GM21360 (cell line): ENCODE data around the gene LYST.

Experiments used
- ATAC-seq: cut with Tn5 transposase; IDR thresholded peaks from one replicate; pipeline ENCODE4 v1.9.1; 2021; ENCODE audit warnings: mild to moderate bottlenecking, moderate library complexity; ENCODE audit not compliant: unreplicated experiment

The LYST gene

DNA sequence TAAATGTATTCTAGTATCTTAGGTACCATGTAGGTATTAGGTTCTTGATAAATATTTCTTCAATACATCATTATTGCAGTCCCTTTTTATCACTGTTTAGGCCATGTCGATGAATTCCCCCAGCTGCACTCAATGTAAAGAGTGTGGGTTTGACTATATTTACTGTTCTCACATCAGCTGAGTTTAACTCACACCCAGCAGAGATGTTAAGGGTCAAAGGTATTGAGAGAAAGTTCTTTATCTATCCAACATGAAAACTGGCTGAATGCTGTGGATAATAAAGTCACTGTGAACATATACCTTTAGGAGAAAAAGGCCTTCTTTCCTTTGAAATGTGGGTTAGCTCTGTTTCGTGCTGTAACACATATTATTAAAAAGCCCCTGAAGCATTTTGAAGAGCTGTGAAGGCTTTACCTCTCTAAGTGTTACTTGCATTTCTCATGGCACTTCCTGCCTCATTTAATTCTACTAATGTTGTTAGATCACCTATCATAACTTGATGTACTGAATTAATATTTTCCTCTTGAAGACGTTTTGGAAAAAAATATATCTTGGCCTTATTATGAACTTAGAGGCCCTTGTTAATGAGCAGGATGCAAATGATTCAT is 19.1 kb upstream of the LYST start:
- no peak for ATAC-seq

DNA sequence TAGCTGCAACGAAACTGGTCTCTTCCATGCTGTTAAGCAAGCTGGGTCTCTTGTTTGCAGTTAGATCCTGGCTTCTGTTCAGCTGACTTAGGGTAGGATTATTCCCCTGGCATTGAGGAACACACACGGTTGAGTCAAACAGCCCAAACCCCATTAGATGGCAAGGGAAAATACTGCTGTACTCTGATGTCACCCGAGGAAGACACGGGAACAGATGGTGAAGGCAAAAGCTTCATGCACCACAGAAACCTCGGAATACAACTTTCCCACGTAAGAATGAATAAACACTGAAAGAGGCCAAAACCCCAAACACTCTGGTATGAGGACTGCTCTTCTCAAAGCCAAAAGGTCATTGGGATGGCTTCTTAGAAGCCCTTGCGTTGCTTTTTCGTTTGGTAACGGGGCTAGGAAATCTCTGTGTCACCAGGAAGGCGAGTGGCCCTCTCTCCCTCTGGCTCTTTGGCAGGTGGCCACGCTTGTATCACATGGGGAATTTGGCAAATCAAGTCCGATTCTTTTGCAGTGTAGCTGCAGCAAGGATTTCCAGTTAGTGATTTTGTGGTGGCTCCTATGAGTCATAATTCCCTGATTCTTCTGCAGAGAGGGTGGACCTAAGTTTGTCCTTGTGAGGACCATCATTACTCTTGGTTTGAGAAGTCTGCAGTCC is 16.7 kb upstream of the LYST start:
- ATAC-seq: no peak

DNA sequence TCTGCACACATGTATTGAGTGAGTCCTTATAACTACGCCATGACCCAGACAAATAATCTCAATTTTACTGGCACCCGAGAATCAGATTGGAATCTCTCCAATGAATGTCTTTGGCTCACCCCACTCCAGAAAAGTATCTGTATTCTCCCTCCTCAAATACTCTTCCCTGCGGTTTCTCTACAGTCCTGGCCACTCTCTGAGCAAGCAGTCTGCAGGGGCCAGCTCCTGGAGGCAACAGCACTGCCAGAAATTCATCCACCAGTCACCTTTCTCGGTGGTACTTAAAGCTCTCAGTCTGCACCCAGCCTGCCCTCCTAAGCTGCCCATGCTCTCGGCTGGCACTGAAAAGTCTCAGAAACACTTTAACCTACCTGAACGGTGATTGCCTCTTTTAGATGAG is 16.1 kb upstream of the LYST start:
- no peak for ATAC-seq

DNA sequence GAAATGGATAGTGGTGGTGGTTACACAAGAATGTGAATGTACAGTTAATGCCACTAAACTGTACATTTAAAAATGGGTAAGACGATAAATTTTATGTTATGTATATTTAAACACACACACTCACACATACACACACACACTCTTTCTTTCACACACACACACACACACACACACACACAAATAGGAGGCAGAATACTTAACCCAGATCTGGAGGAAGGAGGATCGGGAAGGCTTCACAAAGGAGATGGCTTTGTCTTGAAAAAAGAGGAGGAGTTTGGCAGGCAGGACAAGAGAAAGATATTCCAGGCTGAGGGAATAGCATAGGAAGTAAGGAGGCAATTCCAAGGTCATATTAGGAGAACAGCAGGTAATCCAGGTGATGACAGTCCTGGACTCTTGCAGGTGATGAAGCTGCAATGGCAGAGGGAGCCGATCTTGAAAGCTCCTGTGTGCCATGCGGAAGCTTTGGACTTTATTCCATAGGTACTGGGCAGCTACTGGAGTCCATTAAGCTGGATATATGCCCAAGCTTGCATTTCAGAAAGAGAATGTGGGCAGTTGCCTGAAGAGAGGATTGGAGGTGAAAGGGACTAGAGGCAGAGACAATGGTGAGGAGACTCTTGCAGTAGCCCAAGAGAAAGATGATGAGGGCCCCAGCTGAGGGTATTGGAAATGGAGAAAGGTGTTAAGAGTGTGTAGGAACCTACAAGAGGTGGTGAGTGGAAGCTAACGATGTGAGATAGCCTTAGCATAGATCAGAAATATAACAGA is 15.4 kb upstream of the LYST start:
- ATAC-seq: no peak

DNA sequence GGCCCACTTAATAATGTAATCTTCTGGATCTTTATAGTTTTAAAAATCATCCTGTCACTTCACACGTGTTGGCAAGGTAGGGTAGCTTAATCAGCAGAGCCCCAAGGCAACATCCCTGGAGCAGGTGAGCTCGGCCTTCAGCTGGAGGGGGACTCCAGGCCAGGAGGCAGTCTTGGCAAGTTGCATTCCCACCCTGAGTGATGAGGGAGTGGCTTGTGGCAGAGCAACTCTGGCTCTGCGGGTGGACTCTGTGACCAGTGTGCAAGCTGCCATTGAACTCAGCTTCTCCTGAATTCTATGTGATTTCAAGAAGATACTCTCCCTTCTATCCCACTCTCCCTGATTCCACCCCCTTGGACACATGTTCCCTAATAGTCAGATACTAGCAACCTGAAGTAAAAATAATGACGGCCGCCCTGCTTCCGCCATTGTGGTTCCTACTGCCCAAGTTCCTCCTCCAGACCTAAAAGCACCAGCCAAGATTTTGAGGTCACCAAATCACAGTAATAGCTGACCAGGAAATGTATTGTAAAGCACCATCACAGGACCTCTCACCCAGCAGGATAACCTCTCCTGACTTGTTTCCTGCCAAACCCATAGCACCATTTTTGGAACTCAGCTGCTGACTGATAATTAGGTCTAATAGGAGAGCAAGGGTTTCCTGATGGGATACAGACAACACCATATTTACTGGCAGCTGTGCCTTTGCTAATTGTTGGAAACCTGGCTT is 11.5 kb upstream of the LYST start:
- no peak for ATAC-seq

DNA sequence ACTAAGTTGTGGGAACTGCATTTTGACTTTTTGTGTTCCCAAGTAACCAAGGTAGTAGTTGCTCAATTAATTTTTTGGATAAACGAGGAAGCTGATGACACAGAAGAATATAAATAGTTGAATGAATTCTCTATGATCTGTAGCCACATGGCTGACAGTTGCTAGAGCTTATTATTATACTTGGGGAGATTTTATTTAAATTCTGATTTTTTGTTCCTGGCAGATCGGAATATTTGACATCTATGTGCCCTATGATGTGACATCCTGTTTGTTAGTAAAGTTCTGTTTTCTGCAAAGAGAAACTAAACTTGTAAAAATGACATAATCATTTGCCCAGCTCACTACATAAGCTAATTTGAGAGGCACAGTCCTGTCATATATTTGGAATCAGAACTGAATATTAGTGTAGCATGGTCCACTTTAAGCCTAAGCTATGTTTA is 9.7 kb upstream of the LYST start:
- ATAC-seq: no peak

DNA sequence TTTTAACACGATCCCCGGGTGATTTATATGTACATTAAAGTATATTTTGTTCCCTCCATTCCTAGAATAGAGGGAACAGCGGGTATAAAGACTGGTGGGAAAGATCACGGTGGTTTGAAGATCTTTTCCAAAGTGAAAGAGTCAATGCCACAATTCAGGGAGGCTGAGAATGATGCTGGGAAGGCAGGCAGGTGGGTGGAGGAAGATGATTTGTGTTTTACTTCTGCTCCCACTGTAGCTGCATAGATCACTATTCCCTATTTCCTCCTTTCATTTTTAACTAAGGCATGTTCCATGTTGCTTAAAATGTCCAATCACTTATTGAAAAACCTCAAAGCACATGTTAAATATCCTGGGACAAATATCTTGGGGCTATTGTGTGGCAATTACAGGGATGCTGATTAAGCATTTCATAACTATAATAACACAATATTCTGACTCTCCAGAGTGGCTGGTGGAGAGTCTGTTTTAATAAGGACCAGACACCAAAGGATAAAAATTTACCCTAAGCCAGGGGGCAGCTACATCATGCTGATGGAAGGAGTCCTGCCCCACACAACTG is 8.4 kb upstream of the LYST start:
- no peak for ATAC-seq

DNA sequence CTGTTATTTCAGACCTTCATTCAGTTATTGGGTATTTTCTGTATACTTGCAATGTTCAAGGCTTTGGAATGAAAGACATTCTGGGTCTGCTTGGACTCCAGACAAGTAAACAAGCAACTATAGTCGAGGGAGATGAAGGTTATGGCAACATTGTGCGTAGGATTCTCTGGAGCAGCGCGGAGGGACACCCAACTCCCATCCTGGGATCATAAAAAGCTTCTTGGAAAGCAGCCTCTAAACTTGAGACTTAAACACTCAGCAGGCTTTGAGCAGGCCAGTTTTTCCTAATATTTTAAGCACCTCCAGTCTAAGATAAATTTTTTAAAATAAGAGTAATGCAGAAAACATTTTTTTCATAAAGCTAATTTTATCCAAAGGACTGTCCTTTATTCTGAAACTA is 7.6 kb upstream of the LYST start:
- ATAC-seq: no peak

DNA sequence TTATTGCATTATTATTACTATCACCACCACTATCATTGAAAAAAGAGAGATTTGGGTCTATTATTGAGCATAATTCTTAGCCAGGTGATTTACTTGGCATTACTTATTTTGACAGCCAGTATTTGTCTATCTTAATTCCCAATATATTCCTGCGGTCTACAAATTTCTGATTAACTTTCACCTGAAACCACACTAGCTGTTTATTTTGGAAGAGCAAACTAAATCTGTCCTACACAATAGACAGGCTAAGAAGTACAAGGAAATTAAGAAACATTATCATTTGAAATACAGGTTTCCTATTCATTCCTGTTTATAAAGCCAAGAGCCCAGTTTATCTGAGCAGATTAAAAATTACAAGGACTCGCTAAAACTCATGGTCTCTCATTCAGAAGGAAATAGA is 6.9 kb upstream of the LYST start:
- no peak for ATAC-seq

DNA sequence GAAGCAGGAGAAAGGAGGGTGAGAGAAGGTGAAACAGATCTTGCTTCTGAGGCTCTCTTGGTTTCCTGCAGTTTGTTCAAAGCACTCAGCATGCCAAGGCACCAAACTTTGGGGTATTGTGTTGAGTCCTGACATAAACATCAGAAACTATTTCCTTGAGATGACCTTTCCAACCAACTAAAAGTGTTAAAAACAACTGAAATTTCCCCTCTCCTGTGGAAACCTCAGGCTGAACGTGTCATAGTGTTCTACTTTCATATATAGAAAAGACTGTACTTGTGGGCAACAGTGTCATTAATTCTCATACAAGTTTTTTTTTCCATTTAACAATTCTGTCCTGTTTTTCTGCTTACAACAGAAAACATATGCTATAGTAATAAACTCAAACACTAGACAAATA is 6.3 kb upstream of the LYST start:
- ATAC-seq: no peak

DNA sequence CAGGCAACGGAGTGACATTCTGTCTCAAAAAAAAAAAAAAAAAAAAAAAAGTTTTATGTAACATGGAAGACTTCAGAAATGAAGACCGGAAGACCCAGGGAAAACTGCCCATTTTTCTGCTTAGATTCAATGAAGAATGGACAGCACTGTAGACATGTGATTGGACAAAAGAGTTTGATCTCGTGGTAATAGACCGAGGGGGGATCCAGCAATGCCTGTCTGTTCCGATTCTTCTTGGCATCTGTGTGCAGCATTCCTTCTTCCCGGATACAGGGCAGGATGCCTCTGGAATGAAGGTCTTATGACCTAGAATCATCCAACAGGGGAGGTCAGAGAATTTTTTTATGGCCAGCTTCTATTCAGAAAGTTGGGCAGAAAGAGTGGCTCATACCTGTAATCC is 5.6 kb upstream of the LYST start:
- ATAC-seq: no peak

DNA sequence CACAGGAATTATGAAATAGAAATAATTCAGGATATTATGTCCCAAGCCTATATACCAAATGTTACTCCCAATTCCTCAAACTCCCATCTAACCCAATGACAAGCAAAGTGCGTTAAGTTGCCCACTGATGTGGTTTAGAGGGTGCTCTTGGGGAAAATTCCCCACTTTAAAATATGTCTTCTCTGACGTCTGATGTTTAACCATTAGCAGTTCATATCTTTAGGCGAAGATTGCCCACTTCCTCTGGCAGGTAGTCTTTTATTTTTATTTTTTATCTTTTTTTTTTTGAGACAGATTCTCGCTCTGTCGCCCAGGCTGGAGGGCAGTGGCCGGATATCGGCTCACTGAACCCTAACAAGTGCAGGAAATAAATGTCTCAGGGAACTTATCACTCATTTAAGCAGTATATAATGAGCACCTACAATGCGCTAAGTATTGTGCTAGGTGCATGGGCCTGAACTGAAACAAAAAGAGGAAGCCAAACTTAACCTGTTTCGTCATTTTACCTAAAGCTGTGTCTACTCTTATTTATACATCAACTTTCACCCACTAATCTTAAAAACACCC is 1.3 kb upstream of the LYST start:
- peak; percentile 24 for ATAC-seq

DNA sequence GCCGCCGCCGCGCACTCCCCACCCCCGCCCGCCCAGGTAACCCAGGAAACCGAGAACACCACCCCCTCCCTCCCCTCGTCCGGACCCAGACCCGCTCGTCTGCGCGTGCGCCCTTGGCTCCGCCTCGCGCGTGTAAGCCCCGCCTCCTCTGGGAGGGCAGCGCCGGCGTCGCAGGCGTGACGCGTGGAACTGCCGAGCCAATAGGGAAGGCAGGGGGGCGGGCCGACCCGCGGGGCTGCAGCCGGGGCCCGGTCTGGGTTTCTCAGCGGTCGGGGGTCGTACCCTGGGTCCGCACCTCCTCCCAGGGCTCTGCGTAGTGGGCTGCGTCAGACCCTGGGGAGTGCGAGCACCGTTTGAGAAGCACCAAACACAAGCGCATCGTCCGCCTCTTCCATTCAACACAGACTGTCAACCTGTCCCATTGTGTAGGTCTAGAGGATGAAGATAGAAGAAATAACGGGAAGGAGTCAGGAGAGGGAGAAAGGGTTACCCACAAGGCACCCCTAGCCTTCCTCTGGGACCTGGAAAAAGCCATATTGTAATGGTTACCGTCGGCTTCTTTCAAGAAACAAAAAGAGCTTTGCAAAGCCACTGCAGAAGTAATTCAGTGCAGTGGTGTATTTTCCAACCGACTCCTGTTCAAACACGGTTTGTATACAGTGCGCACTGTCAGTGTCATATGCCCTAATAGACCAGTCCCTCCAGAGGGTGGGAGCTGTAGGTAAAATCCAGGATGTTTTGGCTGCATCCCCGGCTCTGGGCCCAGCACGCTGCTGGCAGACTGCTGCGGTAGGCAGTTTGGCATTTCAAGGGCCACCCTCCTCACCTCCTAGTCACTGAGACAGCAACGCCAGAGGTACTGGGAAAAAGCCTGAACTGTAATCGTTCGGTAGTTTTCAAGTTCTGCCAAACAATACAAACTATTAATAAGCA is 473 bp upstream of the LYST start:
- peak; percentile 74 for ATAC-seq

DNA sequence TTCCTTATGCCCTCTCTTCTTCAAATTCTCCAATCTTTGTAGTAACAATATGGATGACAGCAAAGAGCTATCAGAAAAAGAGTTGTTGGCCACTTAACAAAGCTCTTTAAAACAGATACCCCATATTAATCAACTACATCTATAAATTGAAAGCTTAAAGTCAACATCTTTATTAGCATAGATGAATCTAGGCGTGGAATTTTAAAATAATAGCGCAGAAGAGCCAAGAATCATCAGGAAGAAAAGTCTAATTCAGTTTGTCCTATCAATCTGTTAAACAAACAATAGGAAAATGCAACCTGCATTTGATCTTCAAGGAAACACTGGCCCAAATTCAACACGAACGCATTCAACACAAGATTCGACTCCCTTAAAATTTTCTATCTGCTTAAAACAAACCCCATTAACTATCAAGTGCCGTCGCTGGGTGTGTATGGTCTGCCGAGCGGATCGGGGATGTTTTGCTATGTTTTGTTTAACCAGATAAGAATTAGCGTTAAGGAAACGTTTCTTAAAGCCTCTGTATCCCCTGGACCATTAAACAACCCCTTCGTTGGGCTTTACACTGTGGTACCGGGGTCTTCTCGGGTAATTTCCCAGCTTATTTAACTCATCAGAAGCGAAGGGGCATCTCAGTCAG is 1.0 kb downstream of the LYST start:
- ATAC-seq: no peak

DNA sequence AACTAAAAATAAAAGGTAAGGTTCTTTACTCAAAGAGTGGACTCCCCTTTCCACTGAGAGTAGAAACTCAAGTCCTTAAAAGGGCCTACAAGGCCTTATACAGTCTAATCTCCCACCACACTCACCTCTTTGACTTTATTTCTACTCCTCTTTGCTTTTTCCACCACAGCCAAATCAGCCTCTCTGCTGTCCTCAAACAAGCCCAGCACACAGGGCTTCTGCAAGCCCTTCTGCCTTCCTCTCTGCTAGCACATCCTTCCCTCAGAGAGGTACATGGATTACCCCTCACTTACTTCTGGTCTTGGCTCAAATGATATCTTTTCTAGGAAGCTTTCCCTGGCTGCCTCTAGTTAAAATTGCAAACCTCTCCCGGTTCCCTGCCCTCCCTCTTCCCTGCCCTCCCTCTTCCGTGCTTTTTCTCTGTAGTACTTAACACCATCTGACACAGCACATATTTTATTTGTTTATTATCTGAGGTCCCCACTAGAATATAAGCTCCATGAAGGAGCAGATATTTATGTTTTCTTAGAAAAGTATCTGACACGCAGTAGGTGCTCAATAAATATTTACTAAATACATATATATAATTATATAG is 1.7 kb downstream of the LYST start:
- ATAC-seq: no peak

DNA sequence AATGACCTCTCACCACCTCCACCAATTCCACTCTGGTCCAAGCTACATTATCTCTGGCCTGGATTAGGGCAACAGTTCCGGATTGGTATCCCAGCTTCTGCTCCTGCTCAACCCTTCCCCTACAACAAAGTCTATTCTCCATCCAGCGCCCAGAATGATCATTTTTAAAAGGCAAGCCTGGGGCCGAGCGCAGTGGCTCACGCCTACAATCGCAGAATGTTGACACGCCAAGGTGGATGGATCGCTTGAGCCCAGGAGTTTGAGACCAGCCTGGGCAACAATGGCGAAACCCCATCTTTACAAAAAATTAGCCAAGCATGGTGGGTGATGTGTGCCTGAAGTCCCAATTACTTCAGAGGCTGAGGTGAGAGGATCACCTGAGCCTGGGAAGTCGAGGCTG is 2.2 kb downstream of the LYST start:
- no peak for ATAC-seq

DNA sequence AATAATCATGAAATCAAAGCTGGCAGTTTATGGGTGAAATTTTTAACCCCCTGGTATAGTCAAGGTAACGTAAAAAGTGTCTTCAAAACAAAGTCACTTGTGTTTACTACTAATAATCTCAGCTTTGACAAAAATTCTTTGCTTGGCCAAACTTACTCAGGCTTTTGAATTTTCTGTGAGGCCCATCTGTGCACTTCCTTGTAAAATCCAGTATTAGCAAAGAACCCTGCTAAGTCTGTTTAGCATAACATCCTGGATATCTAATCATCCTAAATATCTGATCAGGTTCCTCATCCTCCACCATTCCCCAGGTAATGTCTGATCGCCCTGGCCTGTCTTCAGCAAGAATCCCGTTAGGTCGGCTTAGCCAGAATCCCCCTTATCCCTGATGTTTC is 3.0 kb downstream of the LYST start:
- ATAC-seq: no peak

DNA sequence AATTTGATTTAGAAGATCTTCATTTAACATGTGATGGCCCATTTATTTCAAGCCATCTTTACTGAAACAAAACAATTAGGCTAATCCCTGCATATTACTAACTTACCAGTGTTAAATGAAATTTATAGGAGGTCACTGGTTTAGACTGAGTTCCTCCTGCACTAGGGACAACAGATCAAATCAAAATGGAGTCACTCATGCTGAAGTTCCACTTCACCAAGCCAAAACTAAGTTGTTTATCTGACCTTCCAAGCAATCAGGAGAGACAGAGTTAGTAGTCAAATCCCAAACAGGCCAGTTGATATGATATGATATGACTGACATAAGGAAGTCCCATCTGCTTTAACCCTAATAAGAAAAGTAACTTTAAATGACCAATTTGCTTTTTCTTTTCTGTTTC is 4.8 kb downstream of the LYST start:
- no peak for ATAC-seq

DNA sequence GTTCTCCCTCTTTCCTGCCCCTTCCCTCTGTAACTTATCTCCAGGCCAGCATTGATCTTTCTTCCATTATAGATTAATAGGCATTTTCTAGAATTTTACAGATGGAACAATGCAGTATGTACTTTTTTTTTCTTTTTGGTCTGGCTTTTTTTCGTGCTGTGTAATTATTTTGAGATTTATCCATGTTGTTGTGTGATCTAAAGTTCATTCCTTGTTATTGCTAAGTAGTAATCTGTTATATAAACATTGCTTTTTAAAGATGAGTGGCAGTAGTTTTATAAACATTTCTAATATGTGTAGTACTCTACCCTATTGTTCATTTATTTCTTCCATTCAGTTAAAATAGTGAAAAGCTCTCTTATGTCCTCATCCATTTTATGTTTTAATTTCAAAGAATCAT is 5.9 kb downstream of the LYST start:
- no peak for ATAC-seq
